ENCODE results near the gene SOX6.
A peak's percentile ranks its signal among the peaks of the same experiment; 100 is the strongest.
"Not testable (repeated sequence)": the region's sequence is repeated elsewhere in the genome, so short reads cannot be mapped to it uniquely, and the experiment has no call there.

The SOX6 gene

DNA sequence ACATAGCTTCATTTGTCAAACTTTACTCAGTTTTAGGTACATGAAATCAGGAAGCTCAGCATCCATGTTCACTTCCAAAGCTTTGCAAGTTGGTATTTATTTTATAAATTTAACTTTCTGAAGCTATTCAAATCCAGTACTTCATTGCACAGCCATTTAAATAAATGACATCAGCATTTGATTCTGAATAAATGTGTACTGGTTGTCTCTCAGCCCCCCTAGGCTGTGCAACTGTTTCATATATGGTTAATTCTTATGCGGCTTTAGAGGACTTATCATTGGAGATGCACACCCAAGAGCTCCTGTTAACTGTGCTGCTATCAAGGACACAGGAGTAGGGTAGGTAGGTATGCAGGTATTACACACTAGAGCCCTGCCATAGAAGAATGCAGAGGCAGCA, 325.1 kb downstream of the SOX6 start:
- no peak for DNase-seq (ENCODE audit: low read depth)
- no peak overlapping the region for H3K4me3 ChIP-seq (ENCODE audit: low read depth, low read length)

GRCh38 chr11:16030664-16031063, 325.7 kb downstream of the SOX6 start:
- no peak for DNase-seq (ENCODE audit: low read depth)
- H3K4me3 ChIP-seq (ENCODE audit: low read depth, low read length) = no peak overlapping the region

DNA sequence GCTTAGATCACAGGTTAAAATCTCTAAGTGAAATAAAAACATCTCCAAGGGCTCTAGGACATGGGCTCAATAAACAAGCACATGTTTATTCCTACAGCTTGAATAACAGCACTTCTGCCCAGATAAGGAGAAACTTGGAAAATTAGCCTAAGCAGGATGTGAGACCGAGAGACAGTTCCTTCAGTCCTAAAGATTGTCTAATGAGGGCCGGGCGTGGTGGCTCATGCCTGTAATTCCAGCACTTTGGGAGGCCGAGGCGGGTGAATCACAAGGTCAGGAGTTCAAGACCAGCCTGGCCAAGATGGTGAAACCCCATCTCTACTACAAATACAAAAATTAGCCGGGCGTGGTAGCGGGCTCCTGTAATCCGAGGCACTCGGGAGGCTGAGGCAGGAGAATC, 327.2 kb downstream of the SOX6 start:
- not testable (repeated sequence) for DNase-seq (ENCODE audit: low read depth); H3K4me3 ChIP-seq (ENCODE audit: low read depth, low read length)

GRCh38 chr11:16028419-16028818, 327.9 kb downstream of the SOX6 start:
- H3K4me3 ChIP-seq (ENCODE audit: low read depth, low read length) = no peak overlapping the region
- peak; percentile 29 for DNase-seq (ENCODE audit: low read depth)

DNA sequence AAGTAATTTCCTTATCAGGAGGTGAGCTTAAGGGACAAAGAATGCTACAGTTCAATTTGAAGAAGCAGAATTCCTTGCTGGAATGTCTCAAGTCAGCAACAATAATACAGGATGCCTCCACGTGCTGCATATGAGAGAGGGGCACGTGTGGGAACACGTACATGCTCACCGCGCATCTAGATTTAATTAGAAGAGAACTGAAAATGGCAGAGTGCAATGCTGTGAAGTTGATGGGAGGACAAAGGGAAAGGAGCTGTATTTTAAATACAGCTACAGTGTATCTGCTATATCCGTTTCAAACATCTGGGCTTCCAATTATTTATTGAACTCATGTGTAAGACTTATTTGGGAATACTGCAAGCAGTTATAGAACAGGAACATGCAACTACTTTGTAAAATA, 328.7 kb downstream of the SOX6 start:
- H3K4me3 ChIP-seq (ENCODE audit: low read depth, low read length) = no peak overlapping the region
- no peak for DNase-seq (ENCODE audit: low read depth)

DNA sequence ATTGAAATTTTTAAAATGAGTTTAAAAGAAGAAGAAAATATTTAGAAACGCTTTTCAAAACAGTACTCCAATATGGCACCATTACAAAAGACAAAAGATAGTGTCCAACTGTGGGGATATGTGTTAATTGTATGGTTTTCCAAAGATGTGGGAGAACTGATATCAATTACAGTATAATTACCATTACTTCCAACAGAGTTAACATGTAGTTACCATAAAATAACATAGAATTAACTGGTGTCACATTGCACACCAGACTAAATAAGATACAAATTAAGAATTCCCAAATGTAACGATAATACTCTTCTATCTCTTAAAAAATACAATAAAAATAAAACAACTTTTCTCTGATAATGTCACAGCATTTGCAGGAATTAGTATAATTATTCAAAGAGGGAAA, 329.5 kb downstream of the SOX6 start:
- no peak overlapping the region for H3K4me3 ChIP-seq (ENCODE audit: low read depth, low read length)
- no peak for DNase-seq (ENCODE audit: low read depth)

DNA sequence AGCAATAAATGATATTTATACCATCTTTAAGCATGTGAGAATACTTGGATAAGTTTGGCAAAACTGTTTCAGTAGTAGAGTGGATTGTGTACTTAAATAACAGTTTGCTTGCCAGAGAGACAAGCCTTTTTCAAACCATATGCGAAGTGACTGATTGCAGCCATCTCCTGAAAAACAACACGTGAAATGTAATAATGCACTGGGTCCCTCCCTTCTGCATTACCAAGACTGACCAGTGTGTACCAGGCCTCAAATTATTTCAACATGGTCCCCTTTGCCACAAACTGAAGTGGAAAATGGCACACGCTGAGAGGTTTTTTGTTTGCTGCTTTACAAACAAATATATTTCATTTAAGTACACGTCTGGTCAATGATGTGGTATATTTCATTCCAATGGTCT, 337.4 kb downstream of the SOX6 start:
- H3K4me3 ChIP-seq (ENCODE audit: low read depth, low read length) = no peak overlapping the region
- no peak for DNase-seq (ENCODE audit: low read depth)

GRCh38 chr11:16016468-16016829, 339.9 kb downstream of the SOX6 start:
- no peak overlapping the region for H3K4me3 ChIP-seq (ENCODE audit: low read depth, low read length)
- no peak for DNase-seq (ENCODE audit: low read depth)

- no peak overlapping the region for H3K4me3 ChIP-seq (ENCODE audit: low read depth, low read length)
- DNase-seq (ENCODE audit: low read depth) = no peak
These were observed 340.4 kb downstream of the SOX6 start for GRCh38 chr11:16015741-16016467.

- DNase-seq (ENCODE audit: low read depth) = peak; percentile 19
- no peak overlapping the region for H3K4me3 ChIP-seq (ENCODE audit: low read depth, low read length)
These were observed 342.6 kb downstream of the SOX6 start for GRCh38 chr11:16013649-16014275.

GRCh38 chr11:16013242-16013641, 343.1 kb downstream of the SOX6 start:
- no peak overlapping the region for H3K4me3 ChIP-seq (ENCODE audit: low read depth, low read length)
- no peak for DNase-seq (ENCODE audit: low read depth)

DNA sequence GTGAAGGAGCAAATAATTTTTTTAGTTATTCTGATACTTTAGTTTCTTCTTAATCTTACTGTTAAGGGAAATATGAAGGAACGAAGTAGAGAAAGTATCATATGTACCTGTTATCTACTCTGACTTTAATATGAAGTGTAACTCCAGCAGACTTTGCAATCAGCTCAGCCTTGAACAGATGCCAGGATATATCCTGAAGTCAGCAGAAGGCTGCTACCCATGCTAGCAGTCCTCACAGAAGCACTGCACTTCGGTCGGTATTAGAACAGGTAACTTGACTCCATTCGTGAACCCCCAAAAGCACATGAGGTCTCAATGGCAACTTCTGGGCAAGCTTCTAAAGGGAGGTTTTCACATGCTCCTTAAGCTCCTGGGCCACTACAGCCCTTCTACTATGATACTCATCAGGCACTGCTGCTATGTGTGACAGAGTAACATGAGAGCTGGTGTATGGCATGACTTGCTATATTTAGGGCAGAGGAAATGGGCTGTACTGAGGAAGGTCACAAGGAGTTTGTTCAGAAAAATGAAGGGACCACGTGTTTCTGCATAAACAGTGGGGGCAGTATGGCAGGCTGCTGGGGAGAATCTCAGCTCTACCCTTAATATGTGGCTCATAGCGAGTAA, 344.1 kb downstream of the SOX6 start:
- DNase-seq (ENCODE audit: low read depth) = no peak
- no peak overlapping the region for H3K4me3 ChIP-seq (ENCODE audit: low read depth, low read length)

DNA sequence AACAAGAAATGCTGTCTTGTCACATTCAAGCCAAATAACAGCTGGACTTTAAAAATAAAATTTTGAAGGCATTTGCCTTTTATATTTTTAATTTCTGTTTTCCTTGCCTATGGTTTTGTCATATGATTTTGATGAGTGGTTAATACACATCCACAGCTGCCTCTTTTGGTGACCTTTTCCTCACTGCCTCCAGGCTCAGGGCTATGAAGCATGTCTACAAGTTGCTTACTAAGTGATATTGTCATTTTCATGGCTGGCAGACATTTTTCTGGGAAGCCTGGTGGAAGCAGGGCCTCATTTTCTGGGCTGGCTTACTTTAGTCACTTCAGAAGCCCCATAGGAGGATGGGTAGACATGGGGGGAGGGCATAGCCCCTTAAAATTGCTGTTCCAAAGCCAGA, 344.9 kb downstream of the SOX6 start:
- DNase-seq (ENCODE audit: low read depth) = no peak
- H3K4me3 ChIP-seq (ENCODE audit: low read depth, low read length) = no peak overlapping the region

DNA sequence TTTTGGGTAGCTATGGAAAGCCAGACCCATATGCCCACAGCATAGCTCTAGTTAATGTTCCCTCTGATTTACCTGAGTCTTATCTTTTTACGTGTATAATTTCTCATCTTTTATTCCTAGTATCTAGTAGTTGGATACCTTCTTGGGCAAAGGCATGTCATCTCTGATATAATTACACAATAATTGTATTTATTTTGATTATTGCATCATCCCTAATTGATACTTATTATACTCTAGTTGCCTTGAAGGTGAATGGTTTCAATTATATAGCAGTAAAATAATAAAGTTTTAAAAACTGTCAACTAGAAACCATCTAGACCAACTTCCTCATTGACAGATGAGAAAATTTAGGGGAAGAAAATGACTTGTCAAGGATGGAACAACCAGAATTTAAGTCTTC, 347.3 kb downstream of the SOX6 start:
- H3K4me3 ChIP-seq (ENCODE audit: low read depth, low read length) = no peak overlapping the region
- DNase-seq (ENCODE audit: low read depth) = no peak

- H3K4me3 ChIP-seq (ENCODE audit: low read depth, low read length) = no peak overlapping the region
- no peak for DNase-seq (ENCODE audit: low read depth)
These were observed 348.8 kb downstream of the SOX6 start for GRCh38 chr11:16007514-16007913.

DNA sequence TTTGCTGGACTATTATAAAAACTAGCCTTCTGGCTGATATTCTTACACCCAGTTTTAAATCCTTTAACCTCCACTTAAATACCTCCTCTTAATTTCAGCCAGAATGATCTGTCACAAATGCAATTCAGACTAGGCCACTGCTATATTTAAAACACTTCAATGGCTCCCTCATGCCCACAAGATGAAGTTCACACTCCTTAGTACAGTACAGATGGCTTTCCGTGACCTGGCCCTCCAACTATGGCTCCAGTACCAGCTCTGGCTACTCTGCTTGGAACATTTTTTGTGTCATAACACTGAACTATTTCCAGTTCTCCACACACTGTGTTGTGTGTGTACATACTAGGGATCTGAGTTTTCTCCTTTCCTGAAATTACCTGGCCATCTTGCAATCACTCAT, 353.4 kb downstream of the SOX6 start:
- H3K4me3 ChIP-seq (ENCODE audit: low read depth, low read length) = no peak overlapping the region
- DNase-seq (ENCODE audit: low read depth) = no peak

DNA sequence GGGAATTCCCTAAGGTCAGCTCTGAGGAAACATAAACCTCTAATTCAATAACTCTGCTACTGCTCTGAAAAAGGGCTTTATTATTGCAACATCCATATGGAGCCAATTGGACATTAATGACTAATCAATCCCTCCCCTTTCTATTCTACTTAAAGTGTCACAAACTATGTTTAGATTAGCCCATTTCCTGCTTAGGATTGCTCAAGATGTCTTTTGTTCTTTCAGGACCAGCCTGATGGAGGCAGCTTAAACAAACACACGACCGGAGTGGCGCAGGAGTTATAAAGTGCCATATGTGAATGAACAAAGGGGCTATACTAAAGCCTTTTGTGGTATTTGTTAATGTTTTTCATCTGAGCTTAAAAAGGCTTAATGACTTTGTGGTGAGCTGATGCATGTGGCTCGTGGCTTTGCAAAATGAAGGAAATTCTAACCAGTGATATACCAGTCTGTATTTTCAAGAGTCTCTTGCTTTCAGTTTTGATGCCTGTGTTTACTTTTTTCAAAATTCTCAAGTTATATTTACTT, 354.4 kb downstream of the SOX6 start:
- H3K4me3 ChIP-seq (ENCODE audit: low read depth, low read length) = no peak overlapping the region
- peak; percentile 96 for DNase-seq (ENCODE audit: low read depth)

DNA sequence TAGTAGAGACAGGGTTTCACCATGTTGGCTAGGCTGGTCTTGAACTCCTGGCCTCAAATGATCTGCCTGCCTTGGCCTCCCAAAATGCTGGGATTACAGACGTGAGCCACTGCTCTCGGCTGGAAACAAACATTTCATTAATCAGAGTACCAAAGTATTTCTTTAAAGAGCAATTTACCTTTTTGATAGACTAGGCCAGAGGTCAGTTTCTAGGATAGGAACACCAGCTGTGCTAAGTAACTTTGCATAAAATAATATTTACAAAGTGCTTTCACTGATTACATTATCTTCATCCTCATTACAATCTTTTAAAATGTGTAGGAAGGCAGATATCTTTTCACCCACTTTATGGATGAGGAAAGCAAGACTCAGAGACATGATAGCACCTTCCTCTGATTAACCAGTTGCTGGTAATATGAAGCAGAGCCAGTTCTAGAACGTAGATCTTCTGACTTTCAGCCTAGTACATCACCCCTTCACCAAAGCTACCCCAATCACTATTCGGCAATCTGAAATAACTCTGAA, 355.2 kb downstream of the SOX6 start:
- no peak overlapping the region for H3K4me3 ChIP-seq (ENCODE audit: low read depth, low read length)
- DNase-seq (ENCODE audit: low read depth) = no peak

DNA sequence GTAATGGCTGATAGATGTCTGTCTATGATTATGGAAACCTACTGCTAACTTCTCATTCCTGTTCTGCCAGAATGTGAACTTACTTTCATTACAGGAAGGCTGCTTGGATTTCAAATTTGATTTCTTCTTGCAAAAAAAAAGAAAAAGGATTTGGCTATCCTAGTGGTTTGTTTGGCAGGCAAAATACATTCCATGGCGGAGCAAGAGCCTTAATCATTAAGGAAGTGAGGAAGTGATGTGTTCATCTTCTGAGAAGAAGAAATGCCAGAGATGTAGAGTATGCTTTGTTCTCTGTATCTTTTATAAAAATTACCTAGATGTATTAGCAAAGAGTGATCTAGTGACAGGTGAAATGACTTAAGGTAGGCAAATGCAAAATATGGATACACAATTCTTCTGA, 356.3 kb downstream of the SOX6 start:
- no peak overlapping the region for H3K4me3 ChIP-seq (ENCODE audit: low read depth, low read length)
- peak; percentile 64 for DNase-seq (ENCODE audit: low read depth)

GRCh38 chr11:15993345-15993744, 363.0 kb downstream of the SOX6 start:
- no peak for DNase-seq (ENCODE audit: low read depth)
- H3K4me3 ChIP-seq (ENCODE audit: low read depth, low read length) = no peak overlapping the region

- H3K4me3 ChIP-seq (ENCODE audit: low read depth, low read length) = no peak overlapping the region
- DNase-seq (ENCODE audit: low read depth) = no peak
These were observed 365.1 kb downstream of the SOX6 start for GRCh38 chr11:15991215-15991614.
